GM12878 (cell line): ENCODE data around the gene MCC. TPM values are rescaled to one million over a fixed set of nuclear protein-coding genes. Genes with fewer than 3 reads are reported as not detected.

Experiments
- ATAC-seq: fragments of 200-7000 bp; cut with Tn5 transposase; 3 replicates; pipeline ENCODE4 v1.9.1; 2020; ENCODE audit warnings: mild to moderate bottlenecking, moderate library complexity
- BruUV-seq: library from RNA; stranded (reverse); fragments of 400-500 nt; replicated peaks from 2 replicates; lab custom pipeline; 2021; lab: Mats Ljungman, UMichigan
- CTCF ChIA-PET: fragments of 300-600 bp; sonication (Branson Sonifier 250); formaldehyde crosslinking; extraction: SDS; loops from one replicate; lab custom pipeline; 2021; ENCODE audit warnings: inconsistent platforms; lab: Yijun Ruan, JAX
- POLR2A ChIA-PET: fragments of 350-600 bp; formaldehyde crosslinking; extraction: SDS; loops from one replicate; lab custom pipeline; 2021; ENCODE audit warnings: inconsistent platforms; lab: Charles Lee
- RAD21 ChIA-PET: fragments of 300-600 bp; sonication (Branson Sonifier 250); formaldehyde crosslinking; loops from one replicate; lab custom pipeline; 2023; ENCODE audit warnings: antibody characterized with exemption; ENCODE audit not compliant: unreplicated experiment; lab: Charles Lee
- SMC1A ChIA-PET: fragments of 300-600 bp; sonication (Branson Sonifier 250); formaldehyde crosslinking; loops from one replicate; lab custom pipeline; 2023; ENCODE audit not compliant: unreplicated experiment, uncharacterized antibody; lab: Charles Lee
- DNase-seq: peaks from one replicate; pipeline ENCODE4 v3.0.0-alpha.2; 2011; ENCODE audit warnings: low read depth, low spot score
- FAIRE-seq: peaks from 3 replicates; lab custom pipeline; 2011; peaks lifted over from hg19 to GRCh38; lab: Jason Lieb, UNC
- H2AFZ ChIP-seq: 2 replicates; pipeline ENCODE4 v1.6.0; 2011; ENCODE audit warnings: low read depth, low read length, control low read depth; ENCODE audit not compliant: control insufficient read depth
- H3K27ac ChIP-seq: 2 replicates; pipeline ENCODE4 v1.5.1; 2011; ENCODE audit warnings: control low read depth; ENCODE audit not compliant: control insufficient read depth, insufficient read depth
- H3K27me3 ChIP-seq, 2 experiments: replicated peaks in 1 of 2; 2 replicates each; pipeline versions ENCODE4 v1.6.0 to v1.6.1; 2011; ENCODE audit warnings: low read length in 1 of 2; ENCODE audit not compliant: control insufficient read depth in 2 of 2, insufficient read depth in 2 of 2
- H3K36me3 ChIP-seq, 2 experiments: 2 replicates each; pipeline ENCODE4 v1.5.1; 2011; ENCODE audit warnings: low read length in 1 of 2; ENCODE audit not compliant: control insufficient read depth in 2 of 2, insufficient read depth in 2 of 2
- H3K4me1 ChIP-seq: 2 replicates; pipeline ENCODE4 v1.6.1; 2011; ENCODE audit warnings: mild to moderate bottlenecking, low read length, moderate library complexity, mixed read lengths; ENCODE audit not compliant: control insufficient read depth, insufficient read depth
- H3K4me2 ChIP-seq: 2 replicates; pipeline ENCODE4 v1.6.0; 2011; ENCODE audit warnings: control low read depth; ENCODE audit not compliant: control insufficient read depth, insufficient read depth
- H3K4me3 ChIP-seq: fragments of 200-600 bp; sonication (generic); 2 replicates; pipeline ENCODE4 v1.5.1; 2016
- H3K79me2 ChIP-seq: 2 replicates; pipeline ENCODE4 v1.6.0; 2011; ENCODE audit warnings: low read length; ENCODE audit not compliant: control insufficient read depth, insufficient read depth
- H3K9ac ChIP-seq: 2 replicates; pipeline ENCODE4 v1.8.0; 2011; ENCODE audit warnings: low read length, control low read depth, mixed read lengths; ENCODE audit not compliant: control insufficient read depth, insufficient read depth
- H3K9me3 ChIP-seq: replicated peaks from 3 replicates; pipeline ENCODE4 v1.5.1; 2011; ENCODE audit warnings: mild to moderate bottlenecking, low read length; ENCODE audit not compliant: control insufficient read depth, insufficient read depth
- H4K20me1 ChIP-seq: 2 replicates; pipeline ENCODE4 v1.6.0; 2011; ENCODE audit not compliant: control insufficient read depth, insufficient read depth
- ETV6 ChIP-seq, 2 experiments: fragments of 450-650 bp in 1 of 2; IDR thresholded peaks in 1 of 2; conservative IDR thresholded peaks in 1 of 2; 2 replicates each; pipeline ENCODE4 v1.6.1; 2014; ENCODE audit warnings: antibody characterized with exemption in 1 of 2, borderline replicate concordance in 1 of 2, low read depth in 1 of 2, mild to moderate bottlenecking in 1 of 2, moderate library complexity in 1 of 2
- MEF2B ChIP-seq: fragments of 450-650 bp; IDR thresholded peaks from 2 replicates; pipeline ENCODE4 v1.6.1; 2018; ENCODE audit warnings: mild to moderate bottlenecking, moderate library complexity; ENCODE audit not compliant: partially characterized antibody, poor library complexity, severe bottlenecking
- NFXL1 ChIP-seq: fragments of 450-650 bp; IDR thresholded peaks from 2 replicates; pipeline ENCODE4 v1.6.1; 2017; ENCODE audit warnings: antibody characterized with exemption, mild to moderate bottlenecking, borderline replicate concordance
- NFYA ChIP-seq: IDR thresholded peaks from 2 replicates; pipeline ENCODE4 v1.6.1; 2011; ENCODE audit warnings: low read depth, mild to moderate bottlenecking, low read length, improper control_type of control experiment, borderline replicate concordance
- POLR2AphosphoS5 ChIP-seq: IDR thresholded peaks from 2 replicates; pipeline ENCODE4 v1.6.1; 2011; ENCODE audit warnings: mild to moderate bottlenecking, low read length, inconsistent platforms
- SMARCA5 ChIP-seq: fragments of 450-650 bp; IDR thresholded peaks from 2 replicates; pipeline ENCODE4 v1.6.1; 2017; ENCODE audit warnings: mild to moderate bottlenecking
- SUZ12 ChIP-seq: fragments of 200-600 bp; sonication (generic); IDR thresholded peaks from one replicate; pipeline ENCODE4 v1.6.1; 2018; ENCODE audit warnings: antibody characterized with exemption, mild to moderate bottlenecking; ENCODE audit not compliant: unreplicated experiment
- TCF12 ChIP-seq: IDR thresholded peaks from 2 replicates; pipeline ENCODE4 v1.6.1; 2011; ENCODE audit warnings: low read depth, mild to moderate bottlenecking, low read length
- WGBS: methylation state at CpG from one replicate; pipeline ENCODE4 v1.1.6; 2016; ENCODE audit warnings: low lambda C conversion rate; ENCODE audit not compliant: insufficient replicate concordance, insufficient coverage; ENCODE audit errors: missing lambda C conversion rate; 5-methylcytosine and 5-hydroxymethylcytosine counted together
- in situ Hi-C: fragments of 300-500 bp; cut with MboI; formaldehyde crosslinking; loops from 9 replicates; pipeline ENCODE4 v1.14.3; 2018; ENCODE audit warnings: mixed read lengths
- intact Hi-C: fragments of 100-400 bp; cut with micrococcal nuclease; formaldehyde crosslinking; loops from one replicate; pipeline ENCODE4 v1.14.2; 2022; ENCODE audit not compliant: unreplicated experiment
- polyA plus RNA-seq, 11 experiments: library from polyadenylated mRNA; depleted of rRNA in 4 of 11; unstranded in 6 of 11; stranded (reverse) in 5 of 11; fragments of >200 nt; fragmentation: Nextera tagmentation in 4 of 11; fragmentation: Illumina TruSeq in 1 of 11; extraction: Ambion mirVana in 4 of 11; extraction: Trizol in 1 of 11; gene quantifications; 1 replicate in 1 of 11; 2 replicates in 10 of 11; pipeline versions ENCODE4 v1.2.1 to v1.2.3, GENCODE V29; 2011 to 2016; ENCODE audit warnings: inconsistent platforms in 2 of 11, missing spikeins in 2 of 11, low read depth in 1 of 11
- total RNA-seq, 4 experiments: library from RNA; depleted of rRNA in 3 of 4; stranded (reverse); fragments of >200 nt in 3 of 4; fragmentation: Illumina TruSeq in 1 of 4; extraction: Trizol in 1 of 4; gene quantifications; 2 replicates each; pipeline versions ENCODE4 v1.2.1 to v1.2.3, GENCODE V29; 2013 to 2021
- TF ChIP-seq, protein P1 (sequence below): fragments of 450-650 bp; formaldehyde crosslinking; IDR thresholded peaks from 2 replicates; pipeline ENCODE4 v1.4.0; 2022; ENCODE audit warnings: mild to moderate bottlenecking, moderate library complexity
- TF ChIP-seq, protein P2 (sequence below): fragments of 450-650 bp; IDR thresholded peaks from 2 replicates; pipeline ENCODE4 v1.6.1; 2017; ENCODE audit warnings: mild to moderate bottlenecking
- TF ChIP-seq, protein P3 (sequence below): fragments of 450-650 bp; IDR thresholded peaks from 2 replicates; pipeline ENCODE4 v1.6.1; 2017; ENCODE audit warnings: antibody characterized with exemption, mild to moderate bottlenecking, moderate library complexity

The MCC gene
- total and polyA plus RNA-seq, 10 of the 15 experiments (the other 5 are each of a cell fraction or from before 2014, with no cell fraction given), result 0.03 to 0.86 (median 0.16) TPM

DNA sequence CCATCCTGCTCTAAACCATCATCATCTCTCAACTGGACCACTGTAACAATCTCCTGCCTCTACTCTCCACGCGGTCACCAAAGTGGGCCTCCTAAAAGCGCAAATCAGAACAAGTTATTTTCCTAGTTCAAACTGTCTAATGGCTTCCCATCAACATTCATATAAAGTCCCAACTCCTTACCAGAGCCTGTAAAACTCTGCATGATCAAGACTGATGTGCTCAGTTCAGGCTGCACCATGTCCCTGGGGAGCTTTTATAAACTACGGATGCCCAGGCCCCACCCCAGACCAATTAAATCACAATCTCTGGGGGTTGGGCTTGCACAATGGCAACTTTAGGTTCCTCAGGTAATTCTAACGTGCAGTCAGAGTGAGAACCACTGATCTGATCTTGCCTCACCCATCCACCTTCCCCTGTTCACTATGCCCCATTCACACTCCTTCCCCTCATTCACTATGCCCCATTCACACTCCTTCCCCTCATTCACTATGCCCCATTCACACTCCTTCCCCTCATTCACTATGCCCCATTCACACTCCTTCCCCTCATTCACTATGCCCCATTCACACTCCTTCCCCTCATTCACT, 382.5 kb downstream of the MCC start (continued):
- TF ChIP-seq POLR2AphosphoS5 (no peak), MEF2B (no peak)
- TF ChIP-seq, all 136 proteins: peak for 0

DNA sequence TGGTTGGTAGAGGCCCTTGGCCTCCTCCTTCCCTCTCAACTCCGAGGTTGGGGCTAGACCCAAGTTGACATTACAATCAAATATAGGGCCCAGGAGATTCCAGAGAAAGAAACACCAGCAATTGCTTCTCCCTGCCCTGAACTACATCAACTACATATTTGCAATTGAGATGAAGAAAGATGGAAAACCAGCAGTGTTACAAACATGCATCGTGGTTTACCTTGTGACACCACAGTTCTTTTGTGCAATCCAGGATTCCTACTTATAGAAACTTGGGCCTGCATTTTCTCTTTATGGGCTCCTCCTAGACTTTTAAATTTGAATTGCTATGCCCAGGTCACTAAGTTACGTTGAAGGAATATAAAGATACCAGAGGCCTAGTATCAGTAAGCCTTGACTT, 384.9 kb downstream of the MCC start:
- ChIA-PET CTCF (no interaction called here), POLR2A (no interaction called here), SMC1A (no interaction called here), RAD21 (no interaction called here)
- Histone ChIP-seq H3K27me3 (no peaks in the 10 kb centered on the region; a peak in 1 of 4 replicates), H3K9me3 (no peaks in the 10 kb centered on the region), H3K9ac (no peak overlapping the region), H3K4me2 (no peak overlapping the region), H4K20me1 (no peaks in the 10 kb centered on the region), H2AFZ (no peak overlapping the region), H3K4me3 (no peak overlapping the region), H3K4me1 (no peaks in the 10 kb centered on the region), H3K36me3 (no peaks in the 10 kb centered on the region), H3K27ac (no peak overlapping the region), H3K79me2 (no peaks in the 10 kb centered on the region)
- TF ChIP-seq SUZ12 (no peak), NFXL1 (no peak), ETV6 (conservative IDR thresholded peaks at IDR 0.05 in 1 of 2, IDR thresholded peaks at IDR 0.05 in 1 of 2; ENCODE audit: borderline replicate concordance in 1 of 2, low read depth in 1 of 2) (no peak), TCF12 (no peak), SMARCA5 (no peak), NFYA (no peak)
- TF ChIP-seq, protein P1, sequence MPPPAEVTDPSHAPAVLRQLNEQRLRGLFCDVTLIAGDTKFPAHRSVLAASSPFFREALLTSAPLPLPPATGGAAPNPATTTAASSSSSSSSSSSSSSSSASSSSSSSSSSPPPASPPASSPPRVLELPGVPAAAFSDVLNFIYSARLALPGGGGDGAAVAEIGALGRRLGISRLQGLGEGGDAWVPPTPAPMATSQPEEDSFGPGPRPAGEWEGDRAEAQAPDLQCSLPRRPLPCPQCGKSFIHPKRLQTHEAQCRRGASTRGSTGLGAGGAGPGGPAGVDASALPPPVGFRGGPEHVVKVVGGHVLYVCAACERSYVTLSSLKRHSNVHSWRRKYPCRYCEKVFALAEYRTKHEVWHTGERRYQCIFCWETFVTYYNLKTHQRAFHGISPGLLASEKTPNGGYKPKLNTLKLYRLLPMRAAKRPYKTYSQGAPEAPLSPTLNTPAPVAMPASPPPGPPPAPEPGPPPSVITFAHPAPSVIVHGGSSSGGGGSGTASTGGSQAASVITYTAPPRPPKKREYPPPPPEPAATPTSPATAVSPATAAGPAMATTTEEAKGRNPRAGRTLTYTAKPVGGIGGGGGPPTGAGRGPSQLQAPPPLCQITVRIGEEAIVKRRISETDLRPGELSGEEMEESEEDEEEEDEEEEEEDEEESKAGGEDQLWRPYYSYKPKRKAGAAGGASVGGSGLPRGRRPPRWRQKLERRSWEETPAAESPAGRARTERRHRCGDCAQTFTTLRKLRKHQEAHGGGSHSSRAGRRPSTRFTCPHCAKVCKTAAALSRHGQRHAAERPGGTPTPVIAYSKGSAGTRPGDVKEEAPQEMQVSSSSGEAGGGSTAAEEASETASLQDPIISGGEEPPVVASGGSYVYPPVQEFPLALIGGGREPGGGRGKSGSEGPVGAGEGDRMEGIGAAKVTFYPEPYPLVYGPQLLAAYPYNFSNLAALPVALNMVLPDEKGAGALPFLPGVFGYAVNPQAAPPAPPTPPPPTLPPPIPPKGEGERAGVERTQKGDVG (CRISPR knock-in tag), result no peak
- TF ChIP-seq, protein P2, sequence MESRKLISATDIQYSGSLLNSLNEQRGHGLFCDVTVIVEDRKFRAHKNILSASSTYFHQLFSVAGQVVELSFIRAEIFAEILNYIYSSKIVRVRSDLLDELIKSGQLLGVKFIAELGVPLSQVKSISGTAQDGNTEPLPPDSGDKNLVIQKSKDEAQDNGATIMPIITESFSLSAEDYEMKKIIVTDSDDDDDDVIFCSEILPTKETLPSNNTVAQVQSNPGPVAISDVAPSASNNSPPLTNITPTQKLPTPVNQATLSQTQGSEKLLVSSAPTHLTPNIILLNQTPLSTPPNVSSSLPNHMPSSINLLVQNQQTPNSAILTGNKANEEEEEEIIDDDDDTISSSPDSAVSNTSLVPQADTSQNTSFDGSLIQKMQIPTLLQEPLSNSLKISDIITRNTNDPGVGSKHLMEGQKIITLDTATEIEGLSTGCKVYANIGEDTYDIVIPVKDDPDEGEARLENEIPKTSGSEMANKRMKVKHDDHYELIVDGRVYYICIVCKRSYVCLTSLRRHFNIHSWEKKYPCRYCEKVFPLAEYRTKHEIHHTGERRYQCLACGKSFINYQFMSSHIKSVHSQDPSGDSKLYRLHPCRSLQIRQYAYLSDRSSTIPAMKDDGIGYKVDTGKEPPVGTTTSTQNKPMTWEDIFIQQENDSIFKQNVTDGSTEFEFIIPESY, result no peak
- TF ChIP-seq, protein P3, sequence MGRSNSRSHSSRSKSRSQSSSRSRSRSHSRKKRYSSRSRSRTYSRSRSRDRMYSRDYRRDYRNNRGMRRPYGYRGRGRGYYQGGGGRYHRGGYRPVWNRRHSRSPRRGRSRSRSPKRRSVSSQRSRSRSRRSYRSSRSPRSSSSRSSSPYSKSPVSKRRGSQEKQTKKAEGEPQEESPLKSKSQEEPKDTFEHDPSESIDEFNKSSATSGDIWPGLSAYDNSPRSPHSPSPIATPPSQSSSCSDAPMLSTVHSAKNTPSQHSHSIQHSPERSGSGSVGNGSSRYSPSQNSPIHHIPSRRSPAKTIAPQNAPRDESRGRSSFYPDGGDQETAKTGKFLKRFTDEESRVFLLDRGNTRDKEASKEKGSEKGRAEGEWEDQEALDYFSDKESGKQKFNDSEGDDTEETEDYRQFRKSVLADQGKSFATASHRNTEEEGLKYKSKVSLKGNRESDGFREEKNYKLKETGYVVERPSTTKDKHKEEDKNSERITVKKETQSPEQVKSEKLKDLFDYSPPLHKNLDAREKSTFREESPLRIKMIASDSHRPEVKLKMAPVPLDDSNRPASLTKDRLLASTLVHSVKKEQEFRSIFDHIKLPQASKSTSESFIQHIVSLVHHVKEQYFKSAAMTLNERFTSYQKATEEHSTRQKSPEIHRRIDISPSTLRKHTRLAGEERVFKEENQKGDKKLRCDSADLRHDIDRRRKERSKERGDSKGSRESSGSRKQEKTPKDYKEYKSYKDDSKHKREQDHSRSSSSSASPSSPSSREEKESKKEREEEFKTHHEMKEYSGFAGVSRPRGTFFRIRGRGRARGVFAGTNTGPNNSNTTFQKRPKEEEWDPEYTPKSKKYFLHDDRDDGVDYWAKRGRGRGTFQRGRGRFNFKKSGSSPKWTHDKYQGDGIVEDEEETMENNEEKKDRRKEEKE, result no peak
- BruUV-seq, result no TSS peak
- DNase-seq, result no peak
- ATAC-seq, result no peak
- no peak for FAIRE-seq
- 15% methylated on average over 3 of the region's 3 CpGs for WGBS
- in situ Hi-C loops, result no loop called here
- intact Hi-C loops, result no loop called here
